Stimulated activated CD4-positive, alpha-beta T cell treated with anti-CD3 and anti-CD28 coated beads, TNF-alpha, amount 100 ng/mL, for 1 hour (primary cell): Measurements from ENCODE around the gene STON1.
"Not testable (repeated sequence)": the region's sequence is repeated elsewhere in the genome, so short reads cannot be mapped to it uniquely, and the experiment has no call there.

Experiments
- DNase-seq, 3 donors: peaks; one replicate each; pipeline ENCODE4 v3.0.0-alpha.2; 2020; ENCODE audit warnings: low read depth in 3 of 3, low spot score in 1 of 3

STON1 gene

GRCh38 chr2:48530033-48530811 lies at the start of gene STON1:
Gene STON1, plus strand, starts transcription at chr2:48530154. Its CDS starts 50,480 bp downstream, at chr2:48580634.
- peak in 1 of 3 donors; percentile 10 for DNase-seq

DNA sequence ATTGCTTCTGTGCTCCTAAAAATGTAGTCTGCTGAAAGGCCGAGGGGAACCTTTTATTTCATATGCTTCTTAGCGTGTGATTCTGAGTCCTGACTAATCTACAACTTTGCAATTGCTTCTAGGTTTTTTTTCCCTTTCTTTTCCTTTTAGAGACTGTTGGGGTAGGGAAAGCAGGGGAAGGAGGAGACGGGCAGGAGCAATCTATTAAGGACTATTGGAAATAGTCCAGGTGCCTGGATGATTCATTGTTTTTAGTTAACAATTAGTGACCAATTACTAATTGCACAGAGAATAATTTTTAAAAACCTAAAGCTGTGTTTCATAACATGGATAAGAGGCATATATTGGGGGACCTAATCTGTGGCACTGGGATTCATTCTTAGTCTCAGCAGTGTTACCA lies 49.4 kb upstream of the STON1 start:
- DNase-seq, result no peak

DNA sequence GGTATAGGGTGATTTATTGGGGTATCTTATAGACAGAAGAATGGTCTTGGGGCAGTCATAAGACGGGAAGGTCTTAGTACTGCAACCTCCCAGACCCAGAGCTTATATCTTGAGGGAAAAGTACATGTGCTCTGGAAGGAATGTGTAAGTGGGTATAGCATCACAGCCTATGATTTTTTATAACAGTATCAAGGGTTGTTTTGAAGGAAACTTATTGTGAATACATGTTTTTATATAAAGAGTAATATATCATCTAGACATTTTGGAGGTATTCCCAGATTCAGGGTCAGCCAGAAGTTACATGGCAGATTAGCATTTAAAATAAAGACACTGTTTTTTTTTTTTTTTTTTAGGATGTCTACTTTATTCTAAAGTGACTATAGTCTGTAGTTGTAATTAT lies 47.6 kb upstream of the STON1 start:
- DNase-seq, result no peak

- no peak for DNase-seq
These were observed 47.2 kb upstream of the STON1 start for GRCh38 chr2:48482769-48483168.

DNA sequence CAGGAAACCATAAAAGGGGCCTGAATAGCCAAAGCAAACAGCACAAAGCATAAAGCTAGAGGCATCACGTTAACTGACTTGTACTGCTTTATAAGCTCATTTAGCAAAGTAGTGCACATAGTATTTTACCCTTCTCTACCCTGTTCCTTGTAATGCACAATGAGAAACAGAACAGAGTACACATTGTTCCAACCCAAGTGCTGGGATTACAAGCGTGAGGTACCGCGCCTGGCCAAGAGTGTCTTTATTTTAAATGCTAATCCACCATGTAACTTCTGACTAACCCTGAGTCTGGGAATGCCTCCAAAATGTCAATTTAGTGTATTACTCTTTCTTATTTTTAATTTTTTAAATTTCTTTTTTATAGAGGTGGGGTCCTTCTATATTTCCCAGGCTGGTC lies 46.4 kb upstream of the STON1 start:
- no peak for DNase-seq

GRCh38 chr2:48483916-48484315 lies 46.0 kb upstream of the STON1 start:
- DNase-seq, result no peak

GRCh38 chr2:48488545-48488944 lies 41.4 kb upstream of the STON1 start:
- DNase-seq, result no peak

GRCh38 chr2:48496849-48497248 lies 33.1 kb upstream of the STON1 start:
- DNase-seq, result no peak

GRCh38 chr2:48504647-48505327 lies 25.2 kb upstream of the STON1 start:
- DNase-seq, result no peak

DNA sequence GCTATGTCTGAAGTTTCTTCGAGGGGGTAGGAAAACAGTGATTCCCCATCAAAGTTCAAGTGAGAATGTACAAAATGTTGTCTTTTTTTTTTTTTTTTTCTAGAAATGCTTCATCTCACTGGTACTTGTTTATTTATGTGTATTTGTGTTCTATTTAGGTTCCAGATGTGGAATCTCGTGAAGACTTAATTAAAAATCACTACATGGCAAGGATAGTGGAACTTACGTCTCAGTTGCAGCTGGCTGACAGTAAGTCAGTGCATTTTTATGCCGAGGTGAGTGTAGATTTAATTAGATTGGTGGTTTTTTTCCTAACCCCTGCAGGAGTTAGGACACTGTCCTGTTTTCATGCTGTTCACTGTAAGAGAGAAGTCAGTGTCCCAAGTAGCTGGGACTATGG lies 22.8 kb upstream of the STON1 start:
- no peak for DNase-seq

GRCh38 chr2:48508461-48509124 lies 21.4 kb upstream of the STON1 start:
- no peak for DNase-seq

- DNase-seq, result no peak
These were observed 19.6 kb upstream of the STON1 start for GRCh38 chr2:48510329-48510728.

GRCh38 chr2:48511849-48512470 lies 18.0 kb upstream of the STON1 start:
- no peak for DNase-seq

DNA sequence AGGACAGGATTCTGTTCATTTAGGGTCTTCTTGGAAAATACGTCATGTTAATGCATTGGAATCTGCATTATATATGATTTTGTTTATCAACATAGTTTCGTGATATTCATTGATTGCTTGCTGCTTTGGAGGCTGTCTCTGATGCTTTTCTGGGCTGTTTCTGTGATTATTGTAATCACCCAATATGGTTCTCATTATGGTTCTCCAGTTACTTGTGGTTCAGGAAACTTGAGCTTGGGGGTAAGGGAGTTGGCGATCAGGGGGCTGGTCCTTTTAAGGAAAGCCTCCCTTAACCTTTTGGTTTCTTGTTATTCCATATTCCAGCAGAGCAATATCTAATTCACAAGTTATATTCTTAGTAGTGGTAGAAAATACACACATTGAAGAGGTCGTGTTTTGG lies 17.4 kb upstream of the STON1 start:
- no peak for DNase-seq

- DNase-seq, result no peak
These were observed 15.5 kb upstream of the STON1 start for GRCh38 chr2:48514348-48515003.

- no peak for DNase-seq
These were observed 14.4 kb upstream of the STON1 start for GRCh38 chr2:48515513-48515985.

DNA sequence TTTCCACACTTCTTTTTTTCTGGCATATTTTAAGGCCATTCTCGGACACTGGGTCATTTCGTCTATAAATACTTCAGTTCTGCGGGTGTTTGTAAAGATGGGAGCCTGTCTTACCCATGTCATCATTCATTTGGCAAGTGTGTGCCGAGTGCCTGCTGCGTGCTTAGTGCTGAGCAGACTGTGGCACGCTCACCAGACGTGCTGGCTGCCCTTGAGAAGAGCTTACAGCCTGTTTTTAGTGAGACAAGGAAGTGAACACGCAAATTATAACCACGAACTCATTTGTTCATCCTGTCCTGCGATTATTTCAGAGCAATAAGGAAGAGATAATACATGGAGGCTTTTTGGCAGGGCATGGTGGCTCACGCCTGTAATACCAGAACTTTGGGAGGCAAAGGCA lies 10.4 kb upstream of the STON1 start:
- no peak for DNase-seq

- not testable (repeated sequence) for DNase-seq
These were observed 5.2 kb upstream of the STON1 start for GRCh38 chr2:48524756-48525155.

DNA sequence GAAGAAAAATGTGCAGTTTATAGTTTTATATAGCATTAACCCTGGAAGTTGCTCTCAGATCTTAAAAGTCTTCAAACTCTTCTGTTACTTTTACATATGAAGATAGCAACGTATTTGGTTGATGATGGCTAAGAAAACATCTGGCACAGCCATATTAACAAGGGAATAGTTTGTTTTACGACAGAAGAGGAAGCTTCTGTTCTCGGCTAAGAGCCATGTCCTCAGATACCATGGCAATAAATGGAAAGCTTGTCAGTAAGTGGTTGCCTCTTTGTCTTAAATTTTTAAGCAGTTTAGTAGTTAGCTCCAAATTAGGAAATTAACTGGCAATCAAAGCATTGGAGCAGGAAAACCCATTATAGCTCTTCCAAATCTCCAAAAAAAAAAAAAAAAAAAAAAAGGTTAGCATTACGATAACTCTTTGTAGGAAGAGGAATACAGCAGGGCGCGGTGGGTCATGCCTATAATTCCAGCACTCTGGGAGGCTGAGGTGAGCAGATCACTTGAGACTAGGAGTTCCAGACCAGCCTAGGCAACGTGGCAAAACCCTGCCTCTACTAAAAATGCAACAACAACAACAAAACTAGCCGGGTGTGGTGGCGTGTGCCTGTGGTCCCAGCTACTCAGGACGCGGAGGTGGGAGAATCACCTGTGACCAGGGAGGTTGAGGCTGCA lies 4.5 kb upstream of the STON1 start:
- DNase-seq, result no peak

DNA sequence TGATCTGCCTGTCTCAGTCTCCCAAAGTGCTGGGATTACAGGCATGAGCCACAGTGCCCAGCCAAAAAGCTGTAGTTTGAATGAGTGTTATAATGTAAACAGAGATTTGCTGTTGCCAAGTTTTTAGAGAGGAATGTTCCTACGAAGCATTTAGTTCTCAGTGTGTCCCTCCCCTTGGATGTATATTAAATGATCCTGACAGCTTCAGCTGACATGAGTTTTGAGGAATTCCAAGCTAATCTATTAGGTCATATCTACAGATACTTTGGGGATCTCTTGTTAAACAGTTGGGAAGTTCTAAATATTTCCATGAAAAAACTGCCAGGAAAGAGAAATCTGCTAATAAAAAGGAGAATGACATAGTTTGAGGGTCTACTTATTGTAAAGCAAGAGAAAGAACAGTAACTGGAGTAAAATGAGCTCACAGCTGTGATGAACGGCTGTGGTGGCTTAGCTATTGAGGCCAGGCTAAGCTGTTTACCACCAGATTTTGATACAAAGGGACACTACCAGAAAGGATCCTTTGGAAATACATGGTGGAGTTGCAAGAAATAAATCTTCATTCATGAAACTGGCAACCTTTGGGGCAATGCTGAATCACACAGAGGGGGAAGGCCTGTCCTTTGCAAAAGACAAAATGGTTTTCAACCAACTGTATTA lies 2.6 kb upstream of the STON1 start:
- DNase-seq, result no peak
